ENCODE results near the gene MICU1. TPM values are rescaled to one million over a fixed set of nuclear protein-coding genes. Genes with fewer than 3 reads are reported as not detected.

The MICU1 gene
- polyA plus RNA-seq, 1 experiment: 40.4 TPM

DNA sequence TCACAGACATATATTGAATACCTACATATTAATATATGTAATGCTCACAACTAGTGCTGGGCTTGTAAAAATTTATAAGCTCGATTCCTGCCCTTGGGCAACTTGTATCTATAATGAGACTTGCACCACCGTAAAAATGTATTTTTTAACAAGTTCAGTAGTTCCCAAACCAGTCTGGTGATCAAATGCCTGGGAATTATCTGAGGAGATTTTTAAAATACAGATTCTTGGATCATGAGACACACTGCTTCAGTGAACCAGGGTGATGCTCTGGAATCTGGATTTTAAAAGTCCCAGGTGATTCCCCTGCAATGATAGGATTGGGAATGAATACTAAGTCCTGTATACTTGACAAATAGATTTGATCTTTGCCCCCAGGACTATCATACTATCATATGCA lies 4.3 kb upstream of the MICU1 start:
- ChIA-PET POLR2A (no interaction called here), CTCF (no interaction called here)
- no peaks in the 10 kb centered on the region for H3K27me3 ChIP-seq (ENCODE audit: control insufficient read depth, insufficient read depth, low read length)
- no peaks in the 10 kb centered on the region for H3K36me3 ChIP-seq (ENCODE audit: control insufficient read depth, insufficient read depth, low read length)
- no peak overlapping the region for H3K4me3 ChIP-seq (ENCODE audit: low read depth, low read length)
- TF ChIP-seq, protein P1, sequence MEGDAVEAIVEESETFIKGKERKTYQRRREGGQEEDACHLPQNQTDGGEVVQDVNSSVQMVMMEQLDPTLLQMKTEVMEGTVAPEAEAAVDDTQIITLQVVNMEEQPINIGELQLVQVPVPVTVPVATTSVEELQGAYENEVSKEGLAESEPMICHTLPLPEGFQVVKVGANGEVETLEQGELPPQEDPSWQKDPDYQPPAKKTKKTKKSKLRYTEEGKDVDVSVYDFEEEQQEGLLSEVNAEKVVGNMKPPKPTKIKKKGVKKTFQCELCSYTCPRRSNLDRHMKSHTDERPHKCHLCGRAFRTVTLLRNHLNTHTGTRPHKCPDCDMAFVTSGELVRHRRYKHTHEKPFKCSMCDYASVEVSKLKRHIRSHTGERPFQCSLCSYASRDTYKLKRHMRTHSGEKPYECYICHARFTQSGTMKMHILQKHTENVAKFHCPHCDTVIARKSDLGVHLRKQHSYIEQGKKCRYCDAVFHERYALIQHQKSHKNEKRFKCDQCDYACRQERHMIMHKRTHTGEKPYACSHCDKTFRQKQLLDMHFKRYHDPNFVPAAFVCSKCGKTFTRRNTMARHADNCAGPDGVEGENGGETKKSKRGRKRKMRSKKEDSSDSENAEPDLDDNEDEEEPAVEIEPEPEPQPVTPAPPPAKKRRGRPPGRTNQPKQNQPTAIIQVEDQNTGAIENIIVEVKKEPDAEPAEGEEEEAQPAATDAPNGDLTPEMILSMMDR (IDR thresholded peaks at IDR 0.05; ENCODE audit: insufficient read depth, low read depth, low read length): no peak
- no peak for DNase-seq (ENCODE audit: low read depth)

DNA sequence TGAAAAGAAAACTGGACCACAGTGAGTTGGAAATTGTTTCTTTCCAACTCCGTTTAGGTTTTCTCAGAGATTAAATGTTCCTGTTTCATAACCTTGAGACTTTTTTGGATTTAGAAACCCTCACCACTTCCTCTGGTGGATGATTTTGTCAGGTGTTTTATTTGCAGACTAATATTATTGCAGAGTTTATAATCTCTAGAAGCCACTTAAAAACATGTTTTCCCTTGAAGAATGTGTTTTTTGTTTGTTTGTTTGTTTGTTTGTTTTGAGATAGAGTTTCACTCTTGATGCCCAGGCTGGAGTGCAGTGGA lies 520 bp upstream of the MICU1 start:
- TF ChIP-seq, protein P1 (IDR thresholded peaks at IDR 0.05; ENCODE audit: insufficient read depth, low read depth, low read length): no peak
- Histone ChIP-seq H3K27me3 (ENCODE audit: control insufficient read depth, insufficient read depth, low read length) (no peaks in the 10 kb centered on the region), H3K4me3 (ENCODE audit: low read depth, low read length) (peak overlapping the region; percentile 81), H3K36me3 (ENCODE audit: control insufficient read depth, insufficient read depth, low read length) (no peaks in the 10 kb centered on the region; the same call in 1 of the 2 replicates)
- POLR2A ChIA-PET: interaction anchor here (0.5 to 0.9 kb wide), 2 partner anchors 15 to 62 kb away, joined by 3 to 12 read pairs; no protein-coding TSS in a partner anchor
- CTCF ChIA-PET: interaction anchor here (0.6 to 1.0 kb wide), 3 partner anchors 30 to 207 kb away, joined by 3 to 4 read pairs (median 4); no protein-coding TSS in a partner anchor
- no peak for DNase-seq (ENCODE audit: low read depth)

DNA sequence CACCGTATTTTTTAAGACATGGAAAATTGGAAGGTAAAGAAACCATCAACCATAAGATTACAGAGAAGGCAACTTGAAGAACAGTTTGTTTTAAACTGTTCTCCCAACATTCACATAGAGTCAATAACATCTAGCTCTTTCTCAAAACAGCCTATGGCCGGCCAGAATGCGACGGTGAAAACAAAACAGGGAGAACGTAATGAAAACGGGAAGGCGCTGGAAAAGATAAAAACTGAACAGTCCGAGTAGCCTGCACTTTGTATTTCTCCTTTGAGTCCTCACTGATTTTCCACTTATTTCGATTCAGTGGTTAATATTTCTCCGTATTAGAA lies 637 bp downstream of the MICU1 start:
- ChIA-PET CTCF (interaction anchor here (0.9 to 1.8 kb wide), 4 partner anchors 26 to 260 kb away, joined by 3 to 5 read pairs (median 4); no protein-coding TSS in a partner anchor), POLR2A (no interaction called here)
- no peak for DNase-seq (ENCODE audit: low read depth)
- TF ChIP-seq, protein P1 (IDR thresholded peaks at IDR 0.05; ENCODE audit: insufficient read depth, low read depth, low read length): no peak
- Histone ChIP-seq H3K36me3 (ENCODE audit: control insufficient read depth, insufficient read depth, low read length) (no peaks in the 10 kb centered on the region; the same call in 1 of the 2 replicates), H3K27me3 (ENCODE audit: control insufficient read depth, insufficient read depth, low read length) (no peaks in the 10 kb centered on the region), H3K4me3 (ENCODE audit: low read depth, low read length) (peak overlapping the region; percentile 81)

DNA sequence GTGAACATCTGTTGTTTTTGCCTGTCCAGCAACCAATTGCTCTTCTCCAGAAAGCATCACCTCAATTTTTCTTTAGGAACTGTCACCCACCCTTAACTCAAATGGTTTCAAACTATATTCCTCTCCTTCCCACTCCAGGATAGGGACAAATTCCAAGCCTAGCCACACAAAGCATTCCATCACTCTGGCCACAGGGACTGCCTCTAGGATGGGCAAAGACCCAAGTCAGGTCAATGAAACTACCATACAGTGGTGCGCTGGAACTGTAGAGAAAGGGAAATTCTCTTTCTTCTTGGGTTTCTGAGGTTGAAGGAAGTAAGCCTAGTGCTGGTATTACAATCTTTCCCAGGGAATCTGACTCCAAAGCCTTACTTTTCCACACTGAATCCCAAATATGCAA lies 3.6 kb downstream of the MICU1 start:
- Histone ChIP-seq H3K4me3 (ENCODE audit: low read depth, low read length) (no peak overlapping the region), H3K27me3 (ENCODE audit: control insufficient read depth, insufficient read depth, low read length) (no peaks in the 10 kb centered on the region), H3K36me3 (ENCODE audit: control insufficient read depth, insufficient read depth, low read length) (no peaks in the 10 kb centered on the region; the same call in 1 of the 2 replicates)
- ChIA-PET POLR2A (no interaction called here), CTCF (no interaction called here)
- DNase-seq (ENCODE audit: low read depth): no peak
- TF ChIP-seq, protein P1 (IDR thresholded peaks at IDR 0.05; ENCODE audit: insufficient read depth, low read depth, low read length): no peak

DNA sequence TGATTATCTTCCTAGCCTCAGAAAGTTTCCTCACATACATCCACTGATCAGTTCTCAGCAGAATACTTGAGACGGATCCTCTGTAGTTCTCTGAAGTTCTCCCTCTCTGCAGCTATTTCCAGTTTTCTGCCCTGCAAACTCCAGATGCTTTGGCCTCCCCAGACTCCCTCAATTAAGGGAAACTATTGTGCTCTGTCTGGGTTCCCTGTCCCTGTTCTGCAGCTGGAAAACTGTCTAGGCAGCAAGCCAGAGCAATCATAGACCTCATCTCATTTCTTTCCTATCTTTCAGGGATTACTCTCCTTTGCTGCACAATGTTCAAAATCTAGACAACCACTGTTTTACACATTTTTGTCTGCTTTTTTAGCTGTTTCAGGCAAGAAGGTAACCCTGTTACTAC lies 9.2 kb downstream of the MICU1 start:
- no peak overlapping the region for H3K4me3 ChIP-seq (ENCODE audit: low read depth, low read length)
- no peaks in the 10 kb centered on the region for H3K36me3 ChIP-seq (ENCODE audit: control insufficient read depth, insufficient read depth, low read length)
- TF ChIP-seq, protein P1 (IDR thresholded peaks at IDR 0.05; ENCODE audit: insufficient read depth, low read depth, low read length): no peak
- no peaks in the 10 kb centered on the region for H3K27me3 ChIP-seq (ENCODE audit: control insufficient read depth, insufficient read depth, low read length)
- DNase-seq (ENCODE audit: low read depth): no peak
- ChIA-PET CTCF (no interaction called here), POLR2A (no interaction called here)
